Measurements from ENCODE around the gene CYP2W1.

CYP2W1 gene

DNA sequence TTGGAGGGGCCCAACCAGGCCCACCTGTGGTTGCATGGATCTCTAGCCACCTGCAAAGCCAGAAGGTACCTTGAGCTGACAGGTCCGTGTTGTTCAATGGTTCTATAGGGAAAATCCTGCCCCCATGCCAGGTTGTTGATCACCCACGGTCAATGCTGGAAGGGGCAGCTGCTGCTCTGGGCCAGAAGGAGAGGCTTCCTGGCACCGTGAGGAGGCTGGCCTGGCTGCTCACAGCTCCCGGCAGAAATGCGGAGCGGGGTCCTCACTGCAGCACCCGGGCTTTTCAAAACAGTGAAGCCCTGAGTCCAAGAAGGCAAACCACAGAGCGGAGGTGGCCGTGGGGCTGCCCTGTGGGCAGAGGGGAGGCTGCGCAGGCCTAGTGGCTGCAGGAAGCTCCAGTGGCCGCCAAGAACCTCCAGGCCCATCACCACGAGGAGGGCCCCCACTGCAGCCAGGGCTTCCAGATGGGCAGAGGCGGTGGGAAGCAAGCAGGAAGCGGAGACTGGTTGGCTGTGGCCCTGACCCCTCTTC, 36.3 kb downstream of the CYP2W1 start:
- ATAC-seq (no peak), DNase-seq (ENCODE audit: low spot score in 2 of 2) (no peak)
- peaks cover 14% of the 10 kb centered on the region for H3K4me1 Mint-ChIP-seq
- H3K36me3 Mint-ChIP-seq: peaks cover 14% of the 10 kb centered on the region
- H3K9me3 Mint-ChIP-seq: no peaks in the 10 kb centered on the region
- no peak overlapping the region for H3K27ac Mint-ChIP-seq
- H3K4me3 Mint-ChIP-seq: no peak overlapping the region

DNA sequence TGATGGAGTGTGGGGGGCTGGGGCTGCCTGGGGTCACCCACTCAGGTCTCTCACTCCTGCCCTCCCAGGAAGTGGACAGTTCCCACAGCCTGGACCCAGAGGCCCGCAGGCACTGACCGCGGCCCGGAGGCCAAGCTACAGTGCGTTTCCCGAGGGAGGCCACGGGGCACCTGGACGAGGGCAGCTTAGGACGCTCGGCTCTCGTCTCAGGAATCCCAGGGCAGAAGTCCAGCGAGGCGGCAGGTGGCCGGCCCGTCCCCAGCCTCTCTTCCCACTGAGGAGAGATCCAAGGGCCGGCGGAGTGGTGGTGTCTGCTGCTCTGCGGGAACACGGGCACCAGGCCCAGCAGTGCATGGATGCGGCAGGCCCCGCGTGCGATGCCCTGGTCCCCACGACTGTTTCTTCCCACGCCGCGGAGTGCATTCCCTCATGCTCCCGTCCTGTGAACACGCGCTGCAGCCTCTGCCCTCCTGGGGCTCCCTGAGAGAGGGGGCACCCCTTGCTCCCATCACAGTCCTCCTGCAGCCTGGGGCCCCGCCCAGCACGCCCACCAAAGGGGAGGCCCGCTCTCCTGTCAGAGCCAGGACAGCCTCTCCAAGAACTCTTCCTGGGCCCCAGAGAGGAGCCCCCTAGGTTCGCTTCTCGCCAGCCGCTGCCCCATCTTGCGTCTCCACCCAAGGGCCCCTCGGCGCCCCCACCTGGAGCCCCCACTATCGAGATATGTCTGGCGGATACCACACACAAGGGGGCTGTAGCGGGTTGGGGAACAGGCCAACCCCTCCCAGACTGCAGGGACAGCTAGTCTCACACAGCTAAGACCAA, 37.0 kb downstream of the CYP2W1 start:
- Mint-ChIP-seq H3K4me3 (no peak overlapping the region), H3K36me3 (peaks cover 14% of the 10 kb centered on the region), H3K9me3 (no peaks in the 10 kb centered on the region), H3K27ac (no peak overlapping the region), H3K4me1 (peaks cover 14% of the 10 kb centered on the region)
- ATAC-seq: no peak
- DNase-seq (ENCODE audit: low spot score in 2 of 2): no peak

DNA sequence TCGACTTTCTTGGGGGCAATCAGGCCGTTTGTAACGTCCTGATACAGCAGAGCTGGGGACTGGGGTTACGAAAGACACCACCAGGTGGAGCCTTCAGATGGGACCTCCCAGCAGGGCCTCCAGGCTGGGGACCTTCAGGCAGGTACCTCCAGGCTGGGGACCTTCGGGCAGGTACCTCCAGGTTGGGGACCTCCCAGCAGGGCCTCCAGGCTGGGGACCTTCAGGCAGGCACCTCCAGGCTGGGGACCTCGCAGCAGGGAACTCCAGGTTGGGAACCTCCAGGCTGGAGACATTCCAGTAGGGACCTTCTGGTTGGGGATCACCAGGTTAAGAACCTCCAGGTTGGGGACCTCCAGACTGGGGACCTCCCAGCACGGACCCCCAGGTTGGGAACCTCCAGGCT, 37.9 kb downstream of the CYP2W1 start:
- Mint-ChIP-seq H3K9me3 (no peaks in the 10 kb centered on the region), H3K36me3 (peaks cover 14% of the 10 kb centered on the region), H3K4me1 (peaks cover 14% of the 10 kb centered on the region), H3K4me3 (no peak overlapping the region), H3K27ac (no peak overlapping the region)
- no peak for DNase-seq (ENCODE audit: low spot score in 2 of 2)
- peak; percentile 14 for ATAC-seq

DNA sequence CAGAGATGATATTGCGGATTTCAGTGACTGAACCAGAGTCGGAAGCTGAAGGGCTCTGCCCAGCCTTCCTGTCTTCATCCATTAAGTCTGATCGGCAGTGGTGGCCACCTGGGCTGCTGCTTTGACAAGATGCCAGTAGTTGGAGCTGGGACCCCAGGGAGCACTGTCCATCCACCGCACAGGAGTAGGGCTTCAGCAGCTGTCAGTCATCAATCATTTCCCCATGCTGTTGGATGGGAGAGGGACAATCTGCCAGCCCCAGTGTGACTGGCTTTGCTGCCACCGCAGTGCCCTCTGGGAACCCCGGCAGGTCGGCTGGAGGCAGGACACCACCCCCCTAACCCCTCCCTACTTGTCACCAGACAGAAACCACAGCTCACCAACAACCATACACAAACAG, 38.4 kb downstream of the CYP2W1 start:
- ATAC-seq (no peak), DNase-seq (ENCODE audit: low spot score in 2 of 2) (no peak)
- Mint-ChIP-seq H3K4me1 (peaks cover 19% of the 10 kb centered on the region), H3K27ac (no peak overlapping the region), H3K9me3 (no peaks in the 10 kb centered on the region), H3K36me3 (peaks cover 14% of the 10 kb centered on the region), H3K4me3 (no peak overlapping the region)

DNA sequence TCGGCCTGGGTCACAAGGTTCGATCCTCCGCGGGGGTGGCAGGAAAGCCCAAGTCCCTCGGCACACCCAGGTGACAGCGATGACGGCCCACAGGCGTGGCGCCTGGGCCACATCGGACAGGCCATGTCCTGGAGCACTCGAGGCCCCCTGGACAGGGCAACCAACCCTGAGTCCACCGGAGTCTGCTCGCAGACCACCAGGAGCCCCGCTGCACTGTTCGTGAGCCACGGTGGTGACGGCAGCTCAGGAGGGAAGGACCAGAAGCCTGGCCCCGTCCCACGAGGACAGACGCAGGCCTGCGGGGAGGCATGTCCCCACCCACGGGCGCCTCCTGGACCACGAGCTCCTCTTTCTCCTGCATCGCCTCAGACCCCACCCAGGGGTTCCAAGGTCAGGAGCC, 39.0 kb downstream of the CYP2W1 start:
- H3K36me3 Mint-ChIP-seq: peaks cover 14% of the 10 kb centered on the region
- no peak overlapping the region for H3K27ac Mint-ChIP-seq
- DNase-seq (ENCODE audit: low spot score in 2 of 2): no peak
- no peak overlapping the region for H3K4me3 Mint-ChIP-seq
- peaks cover 19% of the 10 kb centered on the region for H3K4me1 Mint-ChIP-seq
- no peaks in the 10 kb centered on the region for H3K9me3 Mint-ChIP-seq
- ATAC-seq: no peak

DNA sequence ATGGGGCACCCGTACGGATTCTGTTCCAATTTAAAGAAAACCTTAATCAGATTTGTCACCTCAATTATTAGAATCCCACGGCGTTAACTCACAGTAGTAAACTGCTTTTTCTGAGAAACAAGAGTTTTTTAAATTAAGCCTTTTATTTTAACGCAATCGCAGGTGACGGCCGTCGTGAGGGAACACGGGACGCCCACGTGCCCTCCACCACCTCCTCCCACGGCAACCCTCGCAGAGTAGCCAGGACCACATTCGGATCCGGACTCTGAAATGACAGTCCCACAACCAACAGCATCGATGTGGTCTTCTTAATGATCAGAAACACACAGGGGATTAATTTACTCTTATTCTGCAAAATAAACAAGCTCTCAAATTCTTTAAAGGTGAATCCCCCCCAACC, 39.4 kb downstream of the CYP2W1 start:
- Mint-ChIP-seq H3K4me1 (peaks cover 22% of the 10 kb centered on the region), H3K36me3 (peaks cover 14% of the 10 kb centered on the region), H3K9me3 (no peaks in the 10 kb centered on the region), H3K4me3 (no peak overlapping the region), H3K27ac (no peak overlapping the region)
- no peak for ATAC-seq
- DNase-seq (ENCODE audit: low spot score in 2 of 2): no peak

DNA sequence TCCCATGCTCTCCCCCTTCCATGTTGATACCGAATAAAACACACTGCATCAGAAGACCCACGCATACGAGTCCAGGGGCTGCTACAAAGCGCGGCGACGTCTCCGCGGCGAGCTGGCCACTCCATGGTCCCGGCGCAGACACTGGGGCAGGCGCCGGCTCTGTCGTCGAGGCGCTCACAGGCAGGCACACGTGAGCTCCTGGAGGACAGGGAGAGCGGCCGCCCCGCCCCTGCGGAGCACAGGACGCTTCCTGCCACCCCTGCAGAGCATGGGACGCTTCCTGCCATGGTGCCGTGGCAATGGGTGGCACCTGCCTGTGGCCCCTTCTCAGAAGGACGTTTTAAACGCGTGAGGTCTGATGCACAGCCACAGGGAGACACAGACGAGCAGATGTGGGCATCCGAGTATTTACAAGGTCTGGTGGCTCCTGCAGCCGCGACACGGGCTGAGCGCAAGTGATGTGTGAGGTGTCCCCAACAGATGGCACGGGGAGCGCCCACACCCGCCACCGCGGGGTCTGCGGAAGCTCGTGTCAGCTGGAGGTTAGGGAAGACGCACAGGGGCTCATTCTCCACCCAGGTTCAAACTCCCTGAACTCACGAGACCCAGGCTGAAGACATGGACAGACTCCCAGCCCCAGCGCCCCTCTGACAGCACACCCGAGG, 40.0 kb downstream of the CYP2W1 start:
- Mint-ChIP-seq H3K4me1 (peaks cover 23% of the 10 kb centered on the region), H3K4me3 (no peak overlapping the region), H3K36me3 (peaks cover 14% of the 10 kb centered on the region), H3K9me3 (no peaks in the 10 kb centered on the region), H3K27ac (no peak overlapping the region)
- no peak for ATAC-seq
- DNase-seq (ENCODE audit: low spot score in 2 of 2): no peak

DNA sequence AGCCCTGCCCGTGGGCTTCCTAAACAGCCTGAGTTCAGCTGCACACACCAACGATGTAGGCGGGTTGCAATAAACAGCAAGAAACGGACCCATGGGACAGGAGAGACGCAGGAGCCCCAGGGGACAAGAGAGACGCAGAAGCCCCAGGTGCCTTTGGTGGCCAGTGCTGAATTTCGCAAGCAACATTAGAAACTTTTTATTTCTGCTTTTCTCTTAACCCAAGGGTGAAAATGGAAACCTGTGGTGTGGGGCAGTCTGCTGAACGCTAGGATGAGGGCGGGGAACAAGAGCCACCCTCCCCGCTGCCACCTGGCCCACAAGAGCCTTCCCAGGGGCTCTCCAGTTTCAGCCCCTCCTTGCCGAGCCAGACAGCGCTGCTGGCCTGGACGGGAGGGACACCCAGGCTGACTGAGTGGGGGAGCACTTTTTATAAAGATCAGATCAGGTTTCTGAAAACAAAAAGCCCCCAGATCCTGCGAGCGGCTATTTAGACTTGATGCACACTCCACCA, 41.4 kb downstream of the CYP2W1 start:
- Mint-ChIP-seq H3K36me3 (peaks cover 11% of the 10 kb centered on the region), H3K9me3 (no peaks in the 10 kb centered on the region), H3K27ac (no peak overlapping the region), H3K4me3 (no peak overlapping the region), H3K4me1 (peaks cover 24% of the 10 kb centered on the region)
- DNase-seq (ENCODE audit: low spot score in 2 of 2): no peak
- ATAC-seq: no peak

DNA sequence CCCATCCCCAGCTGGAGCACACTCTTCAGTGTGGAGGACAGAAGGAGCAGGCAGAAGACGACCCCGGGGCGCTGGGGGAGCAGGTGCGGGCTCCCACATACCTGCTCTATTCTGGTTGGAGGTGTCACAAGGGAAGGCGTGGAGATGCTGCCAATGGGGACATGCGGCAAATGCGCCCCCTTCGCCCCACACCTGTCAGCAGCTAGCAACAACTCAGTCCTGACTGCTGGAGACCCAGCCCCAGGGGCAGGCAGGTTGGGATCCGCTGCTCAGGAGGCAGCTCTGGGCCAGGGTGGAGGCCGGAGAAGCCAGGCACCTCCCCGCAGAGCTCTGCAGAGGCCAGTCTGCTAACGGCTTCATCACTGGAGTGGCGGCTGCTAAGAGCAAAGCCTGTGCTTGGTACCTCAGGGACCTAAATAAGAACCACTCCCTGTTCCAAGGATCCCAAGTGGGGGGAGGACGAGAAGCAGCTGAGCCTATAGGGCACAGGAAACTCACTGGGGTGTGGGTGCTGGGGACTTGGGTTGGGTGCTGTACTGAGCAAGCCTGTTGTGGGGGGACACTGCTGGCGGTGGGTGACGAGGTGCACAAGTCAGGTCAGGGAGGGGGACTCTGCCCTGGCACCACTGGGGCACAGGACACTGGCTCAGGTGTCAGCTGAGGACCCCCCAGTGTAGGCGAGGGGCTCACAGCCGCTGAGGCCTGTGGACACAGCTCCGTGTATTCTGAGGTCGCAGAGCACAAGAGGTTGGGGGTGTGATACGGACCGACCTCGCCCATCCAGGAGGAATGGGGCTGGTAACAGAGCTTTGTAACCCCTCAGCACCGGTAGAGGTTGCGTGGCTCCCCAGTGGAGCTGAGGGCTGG, 42.1 kb downstream of the CYP2W1 start:
- H3K36me3 Mint-ChIP-seq: peaks cover 11% of the 10 kb centered on the region
- no peak overlapping the region for H3K4me3 Mint-ChIP-seq
- no peak for ATAC-seq
- peaks cover 31% of the 10 kb centered on the region for H3K4me1 Mint-ChIP-seq
- no peak overlapping the region for H3K27ac Mint-ChIP-seq
- no peaks in the 10 kb centered on the region for H3K9me3 Mint-ChIP-seq
- DNase-seq (ENCODE audit: low spot score in 2 of 2): no peak

DNA sequence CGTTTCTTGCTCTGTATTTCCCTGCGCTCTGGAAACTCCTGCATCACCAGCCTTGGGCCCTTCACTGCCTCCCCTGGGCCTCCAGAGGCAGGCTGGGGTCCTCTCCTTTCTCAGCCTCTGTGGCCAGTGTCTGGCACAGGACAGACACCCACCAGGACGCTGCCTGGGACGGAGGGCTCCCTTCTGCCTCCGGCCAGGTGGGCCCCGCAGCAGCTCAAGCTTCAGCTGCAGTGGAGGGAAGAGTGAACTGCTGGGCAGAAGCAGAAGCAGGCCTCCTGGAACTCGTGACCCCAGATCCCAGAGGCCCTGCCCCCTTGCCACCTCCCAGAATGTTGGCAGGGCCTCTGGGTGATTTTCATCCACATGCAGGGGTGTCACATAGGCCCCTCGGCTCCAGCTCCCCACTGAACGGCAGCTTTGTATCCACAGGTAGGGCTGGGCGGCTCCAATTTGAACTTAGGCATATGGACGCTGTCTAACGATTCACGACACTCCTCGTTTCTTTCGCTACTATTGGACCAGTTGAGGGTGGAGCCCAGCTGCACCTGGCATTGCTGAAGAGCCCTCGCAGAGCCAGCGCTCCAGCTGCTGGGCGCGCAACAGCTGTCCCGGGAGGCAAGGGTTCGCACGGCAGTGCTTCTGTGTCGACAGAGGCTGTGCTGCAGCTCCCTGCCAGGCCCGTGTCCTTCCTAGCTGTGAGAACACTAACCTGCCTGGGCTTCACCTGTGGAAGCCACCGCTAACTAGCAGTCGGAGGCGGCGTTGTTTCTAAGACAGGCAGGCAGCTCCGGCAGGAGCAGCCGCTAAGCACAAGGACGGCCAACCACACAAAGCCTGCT, 43.0 kb downstream of the CYP2W1 start:
- no peaks in the 10 kb centered on the region for H3K9me3 Mint-ChIP-seq
- no peak for ATAC-seq
- H3K4me3 Mint-ChIP-seq: peak overlapping the region; percentile 73
- H3K27ac Mint-ChIP-seq: no peak overlapping the region
- peaks cover 11% of the 10 kb centered on the region for H3K36me3 Mint-ChIP-seq
- DNase-seq (ENCODE audit: low spot score in 2 of 2): no peak
- H3K4me1 Mint-ChIP-seq: peaks cover 38% of the 10 kb centered on the region

DNA sequence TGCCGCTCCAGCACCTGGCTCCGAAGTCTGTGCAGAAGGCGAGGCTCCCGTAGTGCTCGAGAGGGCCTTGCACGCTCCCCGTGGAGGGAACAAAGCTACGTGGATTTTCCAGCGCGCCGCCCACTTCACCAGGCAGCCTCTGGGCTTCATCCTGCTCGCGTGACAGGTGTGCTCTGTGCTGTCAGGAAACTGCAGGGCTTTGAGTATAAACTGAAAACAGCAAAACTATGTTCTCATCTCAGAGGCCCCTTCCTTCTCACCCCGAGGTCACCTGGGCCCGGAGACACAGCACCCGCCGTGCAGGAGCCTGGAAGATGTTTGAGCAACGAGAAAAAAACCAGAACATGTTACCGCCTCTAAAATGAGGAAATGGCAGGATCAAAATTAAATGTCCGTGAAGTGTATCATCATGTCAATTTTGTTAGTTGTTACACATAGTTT, 43.8 kb downstream of the CYP2W1 start:
- H3K4me3 Mint-ChIP-seq: peak overlapping the region; percentile 73
- peaks cover 11% of the 10 kb centered on the region for H3K36me3 Mint-ChIP-seq
- no peak for ATAC-seq
- DNase-seq (ENCODE audit: low spot score in 2 of 2): no peak
- no peak overlapping the region for H3K27ac Mint-ChIP-seq
- no peaks in the 10 kb centered on the region for H3K9me3 Mint-ChIP-seq
- H3K4me1 Mint-ChIP-seq: peaks cover 42% of the 10 kb centered on the region

DNA sequence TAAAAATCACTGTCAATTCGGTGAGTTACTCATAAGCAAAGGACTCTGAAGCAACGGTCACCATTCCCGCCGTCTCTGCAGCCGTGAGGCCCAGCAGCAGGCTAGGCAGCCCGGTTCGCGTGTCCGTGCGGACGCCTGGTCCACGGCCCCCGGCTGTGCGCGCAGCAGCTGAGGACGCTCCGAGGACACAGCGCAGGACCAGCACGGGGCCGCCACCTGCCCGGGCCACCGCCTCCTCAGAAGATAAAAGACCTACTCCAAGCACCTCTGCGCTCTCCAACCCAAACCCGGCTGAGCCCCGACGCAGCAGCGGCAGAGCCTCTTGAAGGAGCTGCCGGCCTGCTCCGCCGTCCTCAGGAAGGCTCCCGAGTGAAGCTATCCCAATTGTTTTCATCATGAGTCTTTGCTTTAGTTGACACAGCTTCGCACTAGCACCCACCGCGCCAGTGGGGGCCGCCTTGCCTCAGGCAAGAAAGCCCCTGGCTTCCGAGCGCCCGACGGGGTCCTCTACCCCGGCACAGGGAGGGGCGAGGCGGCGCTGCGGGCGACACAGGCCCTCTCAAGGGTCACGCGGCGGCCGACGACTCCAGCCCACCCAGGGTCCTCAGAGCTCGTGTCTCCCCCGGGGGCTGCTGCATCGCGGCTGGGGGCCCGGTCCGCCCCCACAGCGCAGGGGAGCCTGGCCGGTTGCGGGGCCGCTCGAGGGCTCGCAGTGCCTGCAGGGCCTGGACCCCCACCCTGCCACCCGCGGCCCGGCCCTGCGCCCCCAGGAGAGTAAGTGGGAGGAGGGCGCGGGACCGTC, 44.5 kb downstream of the CYP2W1 start:
- Mint-ChIP-seq H3K4me3 (peak overlapping the region; percentile 73), H3K27ac (no peak overlapping the region), H3K4me1 (peaks cover 42% of the 10 kb centered on the region), H3K36me3 (peaks cover 11% of the 10 kb centered on the region), H3K9me3 (no peaks in the 10 kb centered on the region)
- no peak for DNase-seq (ENCODE audit: low spot score in 2 of 2)
- ATAC-seq: no peak

DNA sequence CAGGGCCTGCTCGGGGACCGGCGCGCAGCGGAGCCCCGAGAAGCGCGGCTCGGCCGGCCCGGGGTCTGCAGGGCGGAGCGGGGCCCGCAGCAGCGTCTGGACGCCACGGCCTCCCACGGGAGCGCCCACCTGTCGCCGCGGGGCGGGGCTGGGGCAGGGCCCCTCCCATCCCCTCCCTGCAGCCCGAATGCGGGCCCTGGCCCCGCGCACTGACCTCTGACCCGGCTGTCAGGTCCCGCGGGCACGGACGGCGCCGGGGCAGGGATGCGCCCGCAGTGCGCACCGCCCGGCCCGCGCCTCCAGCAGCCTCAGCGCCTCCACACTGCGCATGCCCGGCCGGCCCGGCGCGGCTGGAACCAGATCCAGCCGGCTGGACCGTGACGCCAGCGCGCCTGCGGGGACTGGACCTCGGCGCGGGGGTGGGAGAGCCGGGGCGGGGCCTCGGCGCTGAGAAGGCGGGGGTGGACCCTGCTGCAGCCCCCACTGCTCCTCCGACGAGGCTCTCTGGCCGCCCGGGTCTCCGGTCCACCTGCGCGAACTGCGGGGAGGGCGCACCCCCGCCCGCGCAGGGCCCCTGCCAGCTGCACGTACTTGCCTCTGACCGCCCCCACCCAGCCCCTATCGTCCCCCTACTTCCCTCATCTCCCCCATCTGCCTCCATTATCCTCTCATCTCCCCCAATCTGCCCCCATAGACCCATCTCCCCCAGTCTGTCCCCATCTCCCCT, 45.2 kb downstream of the CYP2W1 start:
- H3K9me3 Mint-ChIP-seq: no peaks in the 10 kb centered on the region
- ATAC-seq (peak; percentile 87), DNase-seq (ENCODE audit: low spot score in 2 of 2) (peak; percentile 83 to 91)
- peak overlapping the region; percentile 88 for H3K27ac Mint-ChIP-seq
- peaks cover 11% of the 10 kb centered on the region for H3K36me3 Mint-ChIP-seq
- peaks cover 47% of the 10 kb centered on the region for H3K4me1 Mint-ChIP-seq
- peak overlapping the region; percentile 73 for H3K4me3 Mint-ChIP-seq

Data from stimulated activated effector memory CD8-positive, alpha-beta T cell treated with anti-CD3 and anti-CD28 coated beads, Interleukin-12 subunit alpha, Interleukin-12 subunit beta, amount 100 ng/mL, for 72 hours (primary cell).